ENCODE measurements around the gene FGF3. TPM values are rescaled to one million over a fixed set of nuclear protein-coding genes. Genes with fewer than 3 reads are reported as not detected.

The FGF3 gene
- polyA plus RNA-seq, 4 donors = not detected

DNA sequence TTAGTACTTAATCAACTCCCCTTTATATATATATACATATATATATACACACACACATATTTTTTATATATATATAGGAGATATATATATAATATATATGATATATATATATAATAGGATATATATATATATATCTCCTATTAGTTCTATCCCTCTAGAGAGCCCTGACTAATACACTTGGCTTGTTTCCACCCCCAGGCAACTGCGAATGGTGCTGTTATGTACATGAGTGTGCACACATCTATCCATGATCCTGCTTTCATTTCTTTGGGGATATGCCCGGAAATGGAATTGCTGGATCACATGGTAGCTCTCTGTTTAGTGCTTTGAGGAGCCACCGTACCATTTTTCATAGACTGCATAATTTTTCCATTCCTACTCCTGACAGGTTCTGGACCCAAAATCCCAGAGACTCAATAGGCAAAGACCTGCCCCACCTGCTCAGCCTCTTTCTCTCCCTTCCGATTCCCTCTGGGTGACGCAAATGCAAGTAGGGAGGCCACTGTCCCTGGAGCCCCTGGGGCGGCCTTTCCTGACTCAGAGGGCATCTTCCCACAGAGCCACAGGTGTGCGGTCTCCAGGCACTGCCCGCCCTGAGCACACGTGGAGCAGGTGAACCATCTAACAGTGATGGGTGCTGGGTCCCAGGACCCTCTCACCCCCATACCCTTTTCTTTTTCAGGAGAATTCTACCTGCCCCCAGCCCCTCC lies 12.0 kb downstream of the FGF3 start:
- no peak for DNase-seq (ENCODE audit: low read depth in 4 of 4, low spot score in 2 of 4)

DNA sequence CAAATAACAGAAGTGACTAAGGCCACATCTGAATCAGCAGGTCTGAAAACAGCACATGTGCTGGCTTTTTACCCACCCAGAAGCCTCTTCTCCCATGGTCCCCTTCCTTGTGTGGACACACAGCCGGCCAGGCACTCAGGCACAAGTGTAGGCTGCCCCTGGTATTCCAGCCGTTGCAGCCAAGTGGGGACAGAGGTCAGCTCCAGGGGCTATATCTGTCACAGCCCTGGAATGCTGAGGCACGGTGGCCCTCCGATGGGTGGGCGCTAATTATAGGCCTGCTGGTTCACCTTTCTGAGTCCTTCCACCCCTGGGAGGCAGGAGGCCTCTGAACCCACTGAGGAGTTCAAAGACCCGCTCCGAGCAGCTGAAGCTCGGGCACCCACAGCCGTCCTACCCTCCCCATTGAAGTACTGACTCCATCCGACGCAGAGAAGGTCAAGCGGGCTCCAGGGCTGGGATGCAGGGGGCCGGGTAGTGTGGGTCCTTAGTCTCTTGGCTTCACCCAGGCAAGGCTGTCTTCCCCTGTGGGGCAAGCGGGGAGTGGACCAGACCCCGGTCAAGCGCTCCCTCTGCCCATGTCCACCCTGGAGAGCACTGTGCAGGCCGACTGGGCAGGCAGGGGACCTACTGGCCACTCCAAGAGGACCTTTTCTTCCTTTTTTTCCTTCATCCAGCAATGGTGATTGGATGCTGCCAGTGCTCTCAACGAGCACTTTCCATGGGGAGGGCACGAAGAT lies 14.3 kb downstream of the FGF3 start:
- DNase-seq (ENCODE audit: low read depth in 4 of 4, low spot score in 2 of 4) = no peak

DNA sequence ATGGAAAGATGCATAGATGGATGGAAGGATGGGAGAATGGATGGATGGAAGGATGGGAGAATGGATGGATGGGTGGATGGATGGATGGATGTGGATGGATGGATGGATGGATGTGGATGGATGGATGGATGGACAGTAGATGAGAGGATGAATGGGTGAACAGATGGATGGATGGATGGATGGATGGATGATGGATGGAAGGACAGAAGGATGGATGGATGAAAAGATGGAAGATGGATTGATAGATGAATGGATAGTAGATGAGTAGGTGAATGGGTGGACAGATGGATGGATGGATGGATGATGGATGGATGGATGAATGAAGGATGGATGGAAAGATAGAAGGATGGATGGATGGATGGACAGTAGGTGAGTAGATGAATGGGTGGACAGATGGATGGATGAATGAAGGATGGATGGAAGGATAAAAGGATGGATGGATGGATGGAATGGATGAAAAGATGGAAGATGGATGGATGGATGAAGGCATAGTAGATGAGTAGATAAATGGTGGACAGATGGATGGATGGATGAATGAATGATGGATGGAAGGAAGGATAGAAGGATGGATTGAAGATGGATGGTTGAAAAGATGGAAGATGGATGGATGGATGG lies 15.5 kb downstream of the FGF3 start:
- no peak for DNase-seq (ENCODE audit: low read depth in 4 of 4, low spot score in 2 of 4)

DNA sequence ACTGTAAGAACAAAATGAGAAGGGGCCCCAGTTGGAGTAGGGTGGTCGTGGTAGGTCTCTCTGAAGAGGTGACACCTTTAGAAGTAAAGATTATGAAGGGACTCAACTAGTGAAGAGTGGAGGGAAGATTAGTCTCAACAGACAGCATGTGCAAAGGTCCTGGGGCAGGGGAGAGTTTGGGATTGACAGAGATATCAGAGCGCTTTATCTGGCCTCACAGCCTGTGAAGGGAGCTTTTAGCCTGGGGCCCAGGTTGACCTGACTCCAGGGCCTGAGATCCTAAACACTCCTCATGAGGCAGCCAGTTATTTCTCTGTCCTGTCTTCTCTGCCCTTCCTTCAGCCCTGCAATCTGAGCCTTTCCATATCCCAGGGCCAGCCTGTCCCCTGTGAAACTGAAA lies 16.2 kb downstream of the FGF3 start:
- DNase-seq (ENCODE audit: low read depth in 4 of 4, low spot score in 2 of 4) = no peak

DNA sequence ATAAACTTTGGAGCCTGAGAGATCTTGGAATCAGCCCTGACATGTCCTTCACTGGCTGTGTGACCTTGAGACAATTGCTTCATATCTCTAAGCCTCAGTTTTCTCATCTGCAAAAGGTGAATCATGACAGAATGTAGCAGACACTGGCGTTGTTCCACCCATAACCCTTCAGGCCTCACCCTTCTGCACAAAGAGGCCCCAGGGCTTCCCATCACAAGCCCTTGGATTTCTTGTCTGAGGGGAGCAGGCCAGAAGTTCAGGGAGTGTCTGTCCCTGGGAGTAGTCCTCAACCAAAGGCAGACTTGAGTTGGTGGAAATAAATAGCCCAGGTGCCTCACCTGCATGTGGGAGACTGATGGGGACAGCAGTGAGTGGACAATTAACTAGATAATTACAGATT lies 16.6 kb downstream of the FGF3 start:
- no peak for DNase-seq (ENCODE audit: low read depth in 4 of 4, low spot score in 2 of 4)

DNA sequence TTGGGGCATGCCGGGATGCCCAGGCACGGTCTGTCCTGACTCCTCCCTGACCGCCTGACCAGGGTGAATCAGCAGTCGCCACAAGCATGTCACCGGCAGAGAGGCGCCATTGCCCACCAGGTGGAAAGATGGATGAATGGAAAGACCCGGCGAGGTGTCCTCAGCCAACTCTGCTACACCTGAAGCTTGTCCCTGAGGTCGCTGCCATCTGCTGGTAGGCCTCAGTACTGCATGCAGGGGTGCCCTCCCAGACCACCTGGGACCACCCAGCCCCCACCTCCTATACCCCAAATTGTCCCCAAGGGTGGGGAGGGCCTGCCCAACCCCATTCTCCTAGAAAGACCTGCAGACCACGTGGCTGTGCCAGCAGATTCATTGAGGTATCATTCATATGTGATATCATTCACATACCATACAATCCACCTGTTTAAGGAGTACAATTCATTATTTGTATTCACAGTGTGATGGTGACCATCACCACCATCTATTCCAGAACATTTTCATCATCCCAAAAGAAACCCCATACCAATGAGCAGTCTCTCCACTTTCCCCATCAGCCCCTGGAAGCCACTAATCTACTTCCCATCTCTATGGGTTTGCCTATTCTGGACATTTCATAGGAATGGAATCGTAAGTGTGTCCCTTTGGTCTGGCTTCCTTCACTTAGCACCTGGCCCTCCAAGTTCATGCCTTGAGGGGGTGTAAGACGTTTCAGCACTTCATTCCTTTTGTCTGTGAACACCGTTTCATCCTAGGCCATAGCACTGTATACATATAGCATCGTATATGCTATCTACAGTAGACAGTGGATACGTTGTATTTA lies 17.5 kb downstream of the FGF3 start:
- DNase-seq (ENCODE audit: low read depth in 4 of 4, low spot score in 2 of 4) = no peak

DNA sequence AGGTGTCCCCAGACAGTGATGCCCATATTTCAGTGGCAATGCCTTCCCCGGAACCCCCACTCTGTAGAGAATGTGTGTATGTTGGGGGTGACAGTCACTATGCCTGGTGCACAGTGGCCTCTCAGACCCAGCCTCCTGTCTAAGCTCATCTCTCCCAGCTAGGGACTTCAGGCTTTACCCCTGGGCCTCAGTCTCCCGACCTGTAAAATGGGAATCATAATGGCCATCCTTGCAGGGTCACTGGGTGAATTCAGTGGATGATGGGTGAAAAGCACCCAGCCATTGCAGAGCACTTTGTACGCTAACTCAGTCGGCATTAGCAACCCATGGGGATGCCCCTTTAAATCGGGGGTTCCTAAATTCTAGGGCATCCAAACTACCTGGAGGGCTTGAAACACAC lies 18.9 kb downstream of the FGF3 start:
- no peak for DNase-seq (ENCODE audit: low read depth in 4 of 4, low spot score in 2 of 4)

DNA sequence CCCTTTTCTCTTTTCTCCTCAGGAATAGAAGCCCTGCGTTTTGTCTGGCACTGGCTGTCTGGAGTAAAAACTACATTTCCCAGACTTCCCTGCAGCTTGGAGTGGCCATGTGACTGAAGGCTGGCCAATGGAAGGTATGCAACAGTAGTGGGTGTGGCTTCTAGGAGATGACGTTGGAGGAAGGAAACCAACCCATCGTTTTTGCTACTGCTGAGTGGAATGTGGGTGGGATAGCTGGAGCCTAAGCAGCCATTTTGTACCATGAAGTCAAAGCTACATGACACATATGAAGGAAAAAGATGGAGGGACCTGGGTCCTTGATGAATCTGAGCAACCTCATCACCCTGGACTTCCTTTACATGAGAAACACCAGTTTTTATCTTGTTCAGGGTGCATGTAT lies 19.6 kb downstream of the FGF3 start:
- DNase-seq (ENCODE audit: low read depth in 4 of 4, low spot score in 2 of 4) = no peak

DNA sequence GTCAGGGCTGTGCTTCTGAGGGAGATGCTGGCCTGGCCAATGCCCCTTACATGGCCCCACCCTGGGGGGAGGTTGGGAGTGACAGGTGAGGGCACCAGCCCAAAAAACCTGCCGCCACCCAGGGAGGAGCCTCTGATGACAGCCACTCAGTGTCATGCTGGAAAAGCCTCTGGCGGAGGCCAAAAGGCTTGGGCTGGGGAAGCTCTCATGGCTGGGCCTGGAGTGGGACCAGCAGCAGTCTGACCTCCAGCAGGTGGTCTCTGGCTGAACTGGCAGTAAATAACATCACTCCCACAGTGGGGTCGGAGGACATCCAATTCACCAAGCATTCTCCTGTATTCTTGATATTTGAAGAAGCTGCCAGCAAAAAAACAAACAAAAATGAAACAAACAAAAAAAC lies 20.1 kb downstream of the FGF3 start:
- DNase-seq (ENCODE audit: low read depth in 4 of 4, low spot score in 2 of 4) = no peak

DNA sequence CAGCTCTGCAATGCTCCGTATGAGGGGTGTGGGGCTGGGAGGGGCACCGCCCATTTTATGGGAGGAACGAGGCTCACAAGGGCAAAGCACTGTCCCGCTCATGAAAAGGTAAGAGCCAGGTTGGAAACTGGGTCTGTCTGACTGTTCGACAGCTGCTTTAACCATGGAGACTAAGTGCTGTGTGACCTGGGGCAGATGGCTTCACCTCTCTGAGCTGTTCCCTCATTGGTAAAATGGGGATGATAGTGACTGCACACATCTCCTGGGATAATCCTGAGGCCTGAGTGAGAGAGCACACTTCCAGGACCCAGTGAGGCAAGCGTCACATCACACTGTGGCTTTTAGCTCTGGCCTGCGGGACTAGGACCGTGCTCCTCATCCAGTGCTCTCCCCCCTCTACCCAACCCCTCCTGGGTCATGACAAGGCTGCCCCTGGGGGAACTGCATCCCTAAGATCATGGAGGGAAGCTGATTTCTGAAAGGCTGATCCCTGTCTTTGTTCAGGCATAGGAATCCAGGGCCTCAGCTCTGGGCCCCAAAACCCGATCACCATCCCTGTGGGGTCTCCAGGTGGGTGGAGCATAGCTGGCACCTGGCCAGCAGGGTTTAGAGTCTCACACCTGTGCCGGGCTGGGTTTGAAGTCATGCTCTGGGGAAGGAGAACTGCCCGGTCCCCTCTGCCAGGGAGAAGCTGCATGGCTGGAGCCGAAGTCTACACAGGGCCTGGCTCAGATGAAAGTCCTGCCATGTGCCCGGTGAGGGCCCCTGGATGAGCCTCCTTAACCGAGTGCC lies 21.3 kb downstream of the FGF3 start:
- no peak for DNase-seq (ENCODE audit: low read depth in 4 of 4, low spot score in 2 of 4)

DNA sequence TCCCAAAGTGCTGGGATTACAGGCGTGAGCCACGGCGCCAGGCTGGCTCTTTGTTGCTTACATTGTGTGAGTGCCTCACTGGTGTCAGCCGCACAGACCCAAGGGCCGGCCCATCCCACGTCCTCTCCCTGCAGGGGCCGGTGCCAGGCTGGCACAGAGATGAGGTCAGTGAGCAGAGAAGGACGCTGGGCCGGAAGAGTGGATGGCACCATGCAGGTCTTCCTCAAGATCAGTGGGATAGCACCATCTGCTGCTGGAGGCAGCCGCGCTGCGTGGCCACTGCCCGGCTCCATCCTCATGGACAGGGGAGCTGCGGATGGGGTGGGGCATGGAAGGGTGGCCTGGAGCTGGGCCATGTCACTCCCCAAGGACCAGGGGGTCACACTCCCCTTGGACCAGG lies 22.1 kb downstream of the FGF3 start:
- DNase-seq (ENCODE audit: low read depth in 4 of 4, low spot score in 2 of 4) = no peak

DNA sequence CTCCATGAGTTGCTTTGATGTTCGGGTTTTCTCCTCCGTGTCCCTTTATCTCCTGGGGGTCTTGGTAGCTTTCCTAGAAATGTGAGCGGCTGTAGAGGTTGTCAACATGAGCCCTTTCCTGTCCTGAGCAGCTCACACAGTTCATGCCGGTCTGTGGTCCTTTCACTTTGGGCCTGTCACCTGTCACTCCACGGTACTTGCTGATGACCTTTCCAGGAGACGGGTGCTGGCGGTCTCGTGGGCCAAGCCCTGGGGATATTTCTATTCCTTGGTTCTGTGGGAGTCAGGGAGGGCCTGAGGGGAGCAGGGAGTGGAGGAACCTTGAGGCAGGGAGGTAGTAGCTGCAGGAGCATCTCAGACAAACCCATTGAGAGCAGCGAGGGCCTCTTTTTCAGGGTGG lies 23.2 kb downstream of the FGF3 start:
- DNase-seq (ENCODE audit: low read depth in 4 of 4, low spot score in 2 of 4) = no peak

DNA sequence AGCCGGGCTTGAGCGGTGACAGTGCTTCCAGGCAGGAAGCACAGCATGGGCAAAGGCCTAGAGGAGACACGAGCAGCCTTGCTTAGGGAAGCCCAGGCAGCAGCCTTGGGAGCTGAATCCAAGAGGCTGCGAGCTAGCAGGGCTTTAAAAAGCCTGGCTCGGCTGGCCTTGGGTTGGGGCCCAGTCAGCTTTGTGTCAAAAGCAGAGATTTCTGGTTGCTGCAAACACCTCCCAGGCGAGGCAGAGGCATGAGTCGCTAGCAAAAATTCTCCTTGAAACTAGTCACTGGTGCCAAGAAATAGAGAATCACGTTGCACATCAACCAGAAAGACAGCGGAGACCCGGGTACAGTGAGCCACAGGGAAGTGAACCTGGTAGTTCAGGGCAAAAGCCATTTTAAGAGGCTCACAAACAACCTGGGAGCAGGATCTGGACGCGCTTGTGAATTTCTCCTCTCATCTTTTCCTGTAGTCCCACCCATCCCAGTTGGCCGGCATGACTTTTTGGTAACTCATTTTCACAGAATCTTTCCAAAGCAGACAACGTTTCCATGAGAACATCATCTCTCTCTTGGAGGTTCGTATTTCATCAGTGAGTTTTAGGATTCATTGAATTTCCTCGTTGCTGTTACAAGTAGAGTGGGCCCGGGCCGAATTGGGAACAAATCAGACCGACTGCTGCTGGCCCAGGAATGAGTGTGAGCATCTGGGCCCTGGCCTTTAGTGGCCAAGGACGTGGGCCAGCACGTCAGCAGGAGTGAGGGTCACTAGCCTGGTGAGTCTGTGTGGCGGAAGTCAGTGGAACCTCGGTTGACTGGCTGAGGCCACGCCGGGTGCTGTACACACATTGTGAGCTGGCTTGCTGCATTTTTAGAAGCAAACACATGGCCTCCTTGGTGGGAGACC lies 27.7 kb downstream of the FGF3 start:
- DNase-seq (ENCODE audit: low read depth in 4 of 4, low spot score in 2 of 4) = no peak

DNA sequence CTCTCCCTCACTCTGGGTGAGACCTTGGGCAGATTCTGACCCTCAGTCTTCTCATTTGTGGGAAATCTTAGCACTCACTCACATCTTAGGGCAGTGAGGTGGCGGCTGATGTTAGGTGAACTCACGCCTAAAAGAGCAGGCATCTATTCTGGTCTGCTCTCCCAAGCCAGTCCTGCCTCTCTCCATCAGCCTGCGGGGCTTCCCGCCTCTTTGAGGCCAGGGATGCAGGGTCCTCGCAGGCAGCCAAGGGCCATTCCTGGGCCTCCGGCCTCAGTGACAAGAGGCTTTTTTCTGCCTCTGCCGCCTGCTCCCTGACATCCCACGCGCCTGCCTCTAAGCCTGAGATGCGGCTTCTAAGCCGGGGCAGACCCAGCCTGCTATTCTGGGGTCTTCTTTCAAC lies 30.3 kb downstream of the FGF3 start:
- no peak for DNase-seq (ENCODE audit: low read depth in 4 of 4, low spot score in 2 of 4)

DNA sequence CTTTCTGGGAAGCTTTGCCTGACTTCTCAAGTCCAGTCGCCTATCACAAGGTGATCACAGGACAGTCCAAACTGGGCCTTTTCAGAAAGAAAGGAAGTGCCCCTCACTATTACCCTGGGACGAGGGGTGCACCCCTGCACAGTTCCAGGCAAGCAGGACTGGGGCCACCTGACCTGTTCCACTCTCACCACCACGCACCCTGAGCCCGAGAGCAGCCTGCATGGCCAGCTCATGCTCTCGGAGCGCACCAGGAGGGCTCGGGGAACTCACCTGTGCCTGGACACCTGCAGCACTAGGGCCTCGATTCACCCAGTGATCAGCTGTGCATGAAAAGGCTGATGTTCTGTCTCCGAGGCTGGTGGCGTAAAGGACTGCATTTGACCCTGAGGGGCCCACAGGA lies 31.3 kb downstream of the FGF3 start:
- DNase-seq (ENCODE audit: low read depth in 4 of 4, low spot score in 2 of 4) = no peak

DNA sequence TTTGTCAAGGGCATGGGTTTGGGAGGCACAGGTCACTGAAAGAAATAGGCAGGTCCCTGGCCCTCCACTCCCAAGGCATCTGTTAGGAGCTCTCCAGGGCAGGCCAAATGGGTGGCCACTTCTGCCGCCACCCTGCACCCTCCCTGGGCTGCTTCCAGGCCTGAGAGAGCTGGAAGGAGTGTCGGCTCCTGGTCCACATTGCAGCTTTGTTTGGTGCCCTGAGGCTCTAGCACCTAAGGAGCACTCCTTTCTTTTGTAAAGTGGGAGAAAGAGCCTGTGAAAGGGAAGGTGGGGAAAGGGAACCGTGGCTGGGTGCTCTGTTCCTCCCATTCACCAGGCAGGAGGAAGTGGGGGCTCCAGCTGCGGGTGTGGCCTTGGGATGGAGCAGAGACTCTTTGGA lies 31.8 kb downstream of the FGF3 start:
- DNase-seq (ENCODE audit: low read depth in 4 of 4, low spot score in 2 of 4) = no peak

DNA sequence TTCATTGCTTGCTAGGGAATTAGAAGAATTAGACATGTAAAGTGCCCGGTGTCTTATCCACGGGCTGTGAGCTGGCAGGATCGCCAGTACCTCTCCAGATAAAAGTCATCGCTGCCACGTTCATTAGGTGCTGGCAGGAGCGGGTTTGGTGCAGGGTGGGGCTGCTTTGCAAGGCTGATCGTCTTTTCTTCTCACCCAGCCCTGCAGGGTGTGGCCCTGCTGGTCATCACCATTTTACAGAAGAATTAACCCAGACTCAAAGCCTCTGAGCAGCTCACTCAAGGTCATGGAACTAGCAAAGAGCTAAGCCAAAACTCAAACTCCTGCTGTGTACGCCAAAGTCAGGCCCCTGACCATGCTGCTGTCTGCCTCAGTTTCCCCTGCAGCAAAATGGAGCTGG lies 38.0 kb downstream of the FGF3 start:
- DNase-seq (ENCODE audit: low read depth in 4 of 4, low spot score in 2 of 4) = no peak

DNA sequence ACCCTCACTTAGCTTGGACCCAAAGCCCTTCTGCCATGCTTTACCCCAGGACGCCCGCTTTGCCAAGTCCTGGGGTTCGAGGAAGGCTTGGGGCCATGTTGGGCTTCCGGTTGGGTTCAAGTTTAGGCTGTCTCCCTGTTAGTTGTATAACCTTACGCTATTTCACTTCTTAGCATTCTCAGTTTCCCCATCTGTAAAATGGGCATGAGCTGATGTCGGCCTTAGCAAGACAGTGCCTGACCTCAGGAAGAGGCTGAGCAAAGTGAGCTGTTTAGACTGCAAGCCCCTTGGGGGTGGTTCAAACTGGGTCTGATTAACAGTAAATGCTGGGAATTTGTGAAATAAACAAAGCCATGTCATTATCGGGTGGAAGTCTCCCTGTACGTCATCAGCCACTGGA lies 40.8 kb downstream of the FGF3 start:
- no peak for DNase-seq (ENCODE audit: low read depth in 4 of 4, low spot score in 2 of 4)

DNA sequence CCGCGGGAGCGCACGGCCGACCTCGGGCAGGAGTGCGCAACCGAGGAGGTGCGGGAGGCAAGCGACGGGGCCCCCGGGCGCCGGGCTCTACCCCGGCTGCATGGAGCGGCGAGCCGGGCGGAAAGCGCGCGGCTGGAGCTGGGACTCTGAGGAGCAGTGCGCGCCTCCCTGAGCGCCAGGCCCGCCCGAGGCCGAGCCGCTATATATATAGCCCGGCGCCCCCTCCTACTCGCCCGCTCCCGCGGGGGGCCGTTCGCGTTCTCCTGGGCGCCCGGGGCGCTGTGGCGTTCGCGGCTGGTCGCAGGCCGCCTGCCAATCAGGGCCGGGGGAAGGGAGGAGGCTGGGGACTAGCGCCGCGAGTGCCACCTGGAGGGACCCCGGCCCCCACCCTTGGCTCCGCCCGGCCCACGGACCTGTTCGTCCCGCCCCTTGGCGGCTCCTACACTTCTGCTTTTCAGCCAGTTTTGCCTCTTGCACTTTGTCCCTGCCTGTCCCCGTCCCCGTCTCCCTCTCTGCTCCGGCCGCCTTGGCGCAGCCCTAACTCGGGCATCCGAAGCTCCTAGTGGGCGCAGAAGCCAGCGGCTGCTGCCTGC lies 44.0 kb downstream of the FGF3 start, which contains the start of gene FGF4:
Gene FGF4, minus strand, starts transcription at position 179 of the 593 bp plus-strand sequence. CDS start 257 bp downstream, outside the sequence.
- no peak for DNase-seq (ENCODE audit: low read depth in 4 of 4, low spot score in 2 of 4)

Data from left renal cortex interstitium (tissue), 4 donors.